WERI-Rb-1 (cell line): ENCODE data around the gene DAB2IP.
A peak's percentile ranks its signal among the peaks of the same experiment; 100 is the strongest.

Source experiments
- DNase-seq: peaks from one replicate; pipeline ENCODE4 v3.0.0-alpha.2; 2020
- H3K27ac ChIP-seq: fragments of 250-450 bp; sonication (Bioruptor Pico); 2 replicates; pipeline ENCODE4 v1.5.1; 2020; ENCODE audit warnings: mild to moderate bottlenecking, moderate library complexity
- H3K27me3 ChIP-seq: fragments of 250-450 bp; sonication (Bioruptor Pico); 2 replicates; pipeline ENCODE4 v1.5.1; 2021; ENCODE audit warnings: mild to moderate bottlenecking, low read depth, moderate library complexity; ENCODE audit not compliant: insufficient read depth, severe bottlenecking
- H3K36me3 ChIP-seq: fragments of 250-450 bp; sonication (Bioruptor Pico); 2 replicates; pipeline ENCODE4 v1.5.1; 2020; ENCODE audit warnings: mild to moderate bottlenecking, moderate library complexity
- H3K4me3 ChIP-seq: 2 replicates; pipeline ENCODE4 v1.5.1; 2011; ENCODE audit warnings: low read depth, mild to moderate bottlenecking, control low read depth, low read length
- H3K9me3 ChIP-seq: fragments of 250-450 bp; sonication (Bioruptor Pico); 2 replicates; pipeline ENCODE4 v1.5.1; 2021; ENCODE audit warnings: mild to moderate bottlenecking, moderate library complexity; ENCODE audit not compliant: severe bottlenecking
- TF ChIP-seq, protein P1 (sequence below): IDR thresholded peaks from 2 replicates; pipeline ENCODE4 v1.5.1; 2011; ENCODE audit warnings: low read depth, mild to moderate bottlenecking, control low read depth, inconsistent platforms, low read length

DAB2IP gene

DNA sequence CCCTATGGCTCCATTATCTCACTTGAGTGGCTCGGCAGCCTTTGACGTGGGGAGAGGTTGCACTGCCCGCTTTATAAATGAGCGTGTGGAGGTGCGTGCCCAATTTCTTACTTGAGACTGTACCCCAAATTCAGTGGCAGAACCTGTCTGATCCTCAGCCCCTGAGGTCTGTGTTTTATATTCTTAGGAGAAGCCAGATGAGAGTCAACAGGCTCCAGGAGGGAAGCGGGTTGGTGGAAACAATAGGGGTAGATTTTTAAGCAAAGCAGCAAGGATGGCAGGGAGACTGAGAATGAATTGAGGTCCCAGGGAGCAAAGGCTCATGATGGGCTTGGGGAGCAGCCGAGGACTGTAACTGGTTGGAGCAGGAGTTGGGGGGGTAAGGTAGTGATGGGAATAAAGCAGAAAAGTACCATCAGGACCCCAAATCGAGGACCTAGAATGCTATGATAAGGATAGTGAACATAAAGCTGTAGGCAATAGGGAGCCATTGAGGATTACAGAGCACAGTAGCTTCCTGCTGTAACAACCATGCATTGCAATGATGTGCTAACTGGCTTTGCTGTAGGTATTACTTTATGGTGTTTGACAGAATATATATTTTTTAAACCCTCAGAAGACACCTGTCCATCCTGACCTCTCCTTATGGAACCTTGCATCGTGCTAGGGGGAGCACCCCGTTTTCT is 43.1 kb upstream of the DAB2IP start:
- peak overlapping the region; percentile 84 for H3K27ac ChIP-seq
- H3K4me3 ChIP-seq = peak overlapping the region; percentile 26
- TF ChIP-seq, protein P1, sequence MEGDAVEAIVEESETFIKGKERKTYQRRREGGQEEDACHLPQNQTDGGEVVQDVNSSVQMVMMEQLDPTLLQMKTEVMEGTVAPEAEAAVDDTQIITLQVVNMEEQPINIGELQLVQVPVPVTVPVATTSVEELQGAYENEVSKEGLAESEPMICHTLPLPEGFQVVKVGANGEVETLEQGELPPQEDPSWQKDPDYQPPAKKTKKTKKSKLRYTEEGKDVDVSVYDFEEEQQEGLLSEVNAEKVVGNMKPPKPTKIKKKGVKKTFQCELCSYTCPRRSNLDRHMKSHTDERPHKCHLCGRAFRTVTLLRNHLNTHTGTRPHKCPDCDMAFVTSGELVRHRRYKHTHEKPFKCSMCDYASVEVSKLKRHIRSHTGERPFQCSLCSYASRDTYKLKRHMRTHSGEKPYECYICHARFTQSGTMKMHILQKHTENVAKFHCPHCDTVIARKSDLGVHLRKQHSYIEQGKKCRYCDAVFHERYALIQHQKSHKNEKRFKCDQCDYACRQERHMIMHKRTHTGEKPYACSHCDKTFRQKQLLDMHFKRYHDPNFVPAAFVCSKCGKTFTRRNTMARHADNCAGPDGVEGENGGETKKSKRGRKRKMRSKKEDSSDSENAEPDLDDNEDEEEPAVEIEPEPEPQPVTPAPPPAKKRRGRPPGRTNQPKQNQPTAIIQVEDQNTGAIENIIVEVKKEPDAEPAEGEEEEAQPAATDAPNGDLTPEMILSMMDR = no peak
- peaks cover 5% of the 10 kb centered on the region for H3K36me3 ChIP-seq
- DNase-seq = no peak
- no peaks in the 10 kb centered on the region for H3K27me3 ChIP-seq
- no peaks in the 10 kb centered on the region for H3K9me3 ChIP-seq

DNA sequence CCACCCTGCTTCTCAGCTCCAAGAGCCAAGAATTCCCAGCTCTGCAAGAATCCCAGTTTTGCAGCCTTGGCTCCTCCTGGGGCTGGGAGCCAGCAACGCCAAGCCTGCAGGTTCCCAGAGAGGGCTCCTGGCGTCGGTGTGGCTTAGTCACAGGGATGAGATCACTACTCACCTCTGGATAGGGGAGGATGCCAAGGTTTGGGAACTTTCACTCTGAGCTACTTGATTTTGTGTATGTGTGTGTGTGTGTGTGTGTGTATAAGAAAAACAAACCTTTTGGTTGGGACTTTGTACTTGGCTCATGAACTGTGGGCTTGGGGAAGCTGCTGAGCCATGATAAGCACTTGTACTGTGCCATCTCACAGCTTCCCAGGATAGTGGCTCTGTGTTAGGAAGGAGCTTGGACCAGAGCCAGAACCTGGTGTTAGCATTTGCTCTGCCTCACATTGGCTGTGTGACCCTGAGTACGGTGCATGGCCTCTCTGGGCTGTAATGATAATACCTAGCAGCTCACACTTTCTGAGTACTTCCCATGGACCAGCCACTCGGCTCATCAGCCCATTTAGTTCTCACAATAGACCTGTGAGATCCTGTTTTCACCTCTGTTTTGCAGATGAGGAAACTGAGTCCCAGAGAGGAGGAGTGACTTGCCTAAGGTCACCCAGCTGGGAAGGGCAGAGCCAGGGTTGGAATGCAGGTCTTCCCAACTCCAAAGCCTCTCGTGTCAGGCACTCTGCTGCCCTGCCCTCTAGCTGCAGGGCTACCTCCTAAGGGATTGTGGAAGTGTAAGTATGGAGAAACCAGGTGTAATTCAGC is 41.4 kb upstream of the DAB2IP start:
- Histone ChIP-seq H3K9me3 (no peaks in the 10 kb centered on the region), H3K4me3 (no peak overlapping the region), H3K27ac (no peak overlapping the region), H3K36me3 (peaks cover 5% of the 10 kb centered on the region), H3K27me3 (no peaks in the 10 kb centered on the region)
- DNase-seq = no peak
- TF ChIP-seq, protein P1 = no peak

DNA sequence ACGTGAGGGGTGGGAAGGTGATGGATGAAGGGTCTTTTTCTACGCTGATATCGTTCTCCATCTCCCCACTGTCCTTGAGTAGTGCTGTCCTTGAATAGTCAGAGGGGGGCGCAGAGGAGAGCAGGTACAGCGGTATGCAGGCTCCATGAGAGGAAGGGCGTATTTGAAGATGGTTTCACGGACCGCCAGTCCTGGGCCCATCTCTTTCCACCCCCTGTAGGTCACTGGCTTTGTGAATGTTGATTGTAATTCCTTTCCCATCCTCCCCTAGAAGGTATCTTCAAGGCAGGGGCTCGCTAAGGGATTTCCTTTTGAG is 40.8 kb upstream of the DAB2IP start:
- Histone ChIP-seq H3K9me3 (no peaks in the 10 kb centered on the region), H3K27me3 (no peaks in the 10 kb centered on the region), H3K4me3 (no peak overlapping the region), H3K36me3 (peaks cover 5% of the 10 kb centered on the region), H3K27ac (no peak overlapping the region)
- no peak for DNase-seq
- TF ChIP-seq, protein P1 = no peak; the same call in 1 of the 2 replicates

DNA sequence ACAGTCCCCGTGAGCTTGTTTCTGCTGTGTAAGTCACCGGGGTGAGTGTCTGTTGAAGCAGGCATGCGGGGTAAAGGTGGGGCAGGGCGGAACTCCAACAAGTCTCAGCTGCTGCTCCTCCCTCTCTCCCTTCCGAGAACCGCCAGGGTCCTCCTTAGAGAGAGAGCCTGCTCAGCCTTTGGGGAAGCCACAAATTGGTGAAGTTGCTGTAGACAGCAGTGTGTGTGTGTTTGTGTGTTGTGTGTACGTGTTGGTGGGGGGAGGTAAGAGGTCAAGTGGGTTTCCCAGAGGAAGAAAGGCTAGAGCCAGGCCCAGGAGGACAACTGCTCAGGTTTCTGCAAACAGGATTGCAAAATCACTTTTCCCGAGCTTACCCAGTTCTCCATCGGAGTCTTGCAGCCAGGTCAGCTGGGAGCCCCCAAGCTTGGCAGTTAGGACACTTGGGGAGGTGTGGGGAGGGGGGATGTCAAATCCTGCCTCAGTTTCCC is 38.9 kb upstream of the DAB2IP start:
- no peak for DNase-seq
- Histone ChIP-seq H3K9me3 (no peaks in the 10 kb centered on the region), H3K27me3 (no peaks in the 10 kb centered on the region), H3K36me3 (peaks cover 5% of the 10 kb centered on the region), H3K4me3 (no peak overlapping the region), H3K27ac (no peak overlapping the region)
- TF ChIP-seq, protein P1 = no peak

DNA sequence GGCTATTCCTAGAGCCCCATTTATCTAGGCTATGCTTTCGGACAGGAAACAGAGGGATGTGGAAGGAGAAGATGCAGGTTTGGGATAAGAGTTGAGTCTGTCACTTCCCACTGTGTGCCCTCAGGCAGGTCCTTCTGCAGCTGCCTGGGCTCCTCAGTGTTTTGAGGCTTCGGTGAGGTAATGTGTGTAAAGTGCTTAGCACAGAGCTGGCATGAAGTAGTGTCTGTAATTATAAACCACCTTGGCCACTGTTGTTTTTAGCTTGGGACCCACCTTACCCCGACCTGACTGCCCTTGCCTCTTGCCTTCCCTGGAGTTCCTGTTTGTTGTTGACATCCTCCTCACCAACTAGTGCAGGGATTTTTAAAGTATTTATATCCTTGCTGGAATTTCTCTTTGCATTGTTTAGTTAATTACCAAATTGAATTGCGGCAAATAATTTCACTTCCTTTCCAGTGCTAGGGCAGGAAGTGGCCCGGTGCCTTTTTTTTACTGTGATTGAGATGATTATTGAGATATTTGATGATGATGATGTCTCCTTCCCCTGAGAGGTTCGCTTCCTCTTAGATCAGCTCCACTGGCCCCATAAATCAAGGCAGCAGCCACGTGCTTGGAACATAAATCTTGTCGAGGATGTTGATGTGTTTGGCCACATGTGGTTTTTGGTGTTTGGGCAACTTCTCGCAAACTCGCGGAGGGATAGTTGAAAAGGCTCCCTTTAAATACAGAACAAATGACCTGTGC is 38.3 kb upstream of the DAB2IP start:
- no peaks in the 10 kb centered on the region for H3K27me3 ChIP-seq
- H3K9me3 ChIP-seq = no peaks in the 10 kb centered on the region
- H3K36me3 ChIP-seq = peaks cover 5% of the 10 kb centered on the region
- H3K4me3 ChIP-seq = no peak overlapping the region
- DNase-seq = no peak
- TF ChIP-seq, protein P1 = no peak
- H3K27ac ChIP-seq = no peak overlapping the region
